Stromal cell of bone marrow (primary cell): ENCODE data around the gene RBM25.
"Not testable (repeated sequence)": the region's sequence is repeated elsewhere in the genome, so short reads cannot be mapped to it uniquely, and the experiment has no call there.

Source experiments
- DNase-seq: peaks from one replicate; pipeline ENCODE4 v3.0.0-alpha.2; 2012; ENCODE audit warnings: low read depth

RBM25 gene

GRCh38 chr14:73168691-73169090, 110.4 kb downstream of the RBM25 start:
- DNase-seq, result no peak

GRCh38 chr14:73169855-73170254, 111.5 kb downstream of the RBM25 start:
- DNase-seq, result not testable (repeated sequence)

GRCh38 chr14:73170686-73171085, 112.4 kb downstream of the RBM25 start:
- no peak for DNase-seq

GRCh38 chr14:73172500-73172899, 114.2 kb downstream of the RBM25 start:
- no peak for DNase-seq

- DNase-seq, result peak; percentile 41
Measured at GRCh38 chr14:73173092-73173735, 114.9 kb downstream of the RBM25 start.
